HG02798 (cell line): Measurements from ENCODE around the gene DDA1.
"Not testable (repeated sequence)": the region's sequence is repeated elsewhere in the genome, so short reads cannot be mapped to it uniquely, and the experiment has no call there.

ENCODE experiments used
- ATAC-seq: cut with Tn5 transposase; IDR thresholded peaks from one replicate; pipeline ENCODE4 v1.9.1; 2021; ENCODE audit warnings: mild to moderate bottlenecking; ENCODE audit not compliant: unreplicated experiment, poor library complexity

DDA1 gene

DNA sequence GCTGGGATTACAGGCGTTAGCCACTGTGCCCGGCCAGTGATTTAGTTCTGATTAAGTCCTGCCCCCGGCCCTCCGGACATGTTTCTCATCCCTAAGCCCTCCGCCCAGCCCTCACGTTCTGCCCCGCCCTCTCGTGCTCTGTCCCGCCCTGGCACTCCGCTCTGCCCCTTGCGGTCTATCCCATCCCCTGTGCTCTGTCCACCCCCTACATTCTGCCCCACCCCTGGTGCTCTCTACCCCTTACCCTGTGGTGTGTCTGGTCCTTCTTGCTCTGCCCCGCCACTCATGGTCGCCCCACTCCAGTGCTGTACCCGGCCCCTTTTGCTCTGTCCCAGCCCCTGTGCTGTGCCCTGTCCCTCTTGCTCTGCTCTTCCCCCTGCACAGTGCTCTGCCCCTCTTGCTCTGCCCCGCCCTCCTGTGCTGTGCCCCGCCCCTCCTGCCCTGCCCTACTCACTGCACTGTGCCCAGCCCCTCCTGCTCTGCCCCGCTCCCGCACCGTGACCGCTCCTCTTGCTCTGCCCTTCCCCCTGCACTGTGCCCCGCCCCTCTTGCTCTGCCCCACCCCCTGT, 31.0 kb downstream of the DDA1 start:
- no peak for ATAC-seq

DNA sequence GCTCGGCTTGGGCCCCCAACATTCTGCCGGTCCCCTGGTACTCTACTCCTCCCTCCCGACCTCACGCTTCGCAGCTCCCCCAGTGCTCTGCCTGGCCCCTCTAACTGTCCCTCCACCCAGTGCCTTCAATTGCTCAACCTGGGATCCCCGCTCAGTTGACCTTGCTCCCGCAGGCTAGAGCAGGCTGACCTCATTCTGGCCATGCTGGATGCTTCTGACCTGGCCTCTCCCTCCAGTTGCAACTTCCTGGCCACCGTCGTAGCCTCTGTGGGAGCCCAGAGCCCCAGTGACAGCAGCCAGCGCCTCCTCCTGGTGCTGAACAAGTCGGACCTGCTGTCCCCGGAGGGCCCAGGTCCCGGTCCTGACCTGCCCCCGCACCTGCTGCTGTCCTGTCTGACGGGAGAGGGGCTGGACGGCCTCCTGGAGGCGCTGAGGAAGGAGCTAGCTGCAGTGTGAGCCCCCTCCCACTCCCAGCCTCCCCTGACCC, 31.6 kb downstream of the DDA1 start:
- no peak for ATAC-seq

DNA sequence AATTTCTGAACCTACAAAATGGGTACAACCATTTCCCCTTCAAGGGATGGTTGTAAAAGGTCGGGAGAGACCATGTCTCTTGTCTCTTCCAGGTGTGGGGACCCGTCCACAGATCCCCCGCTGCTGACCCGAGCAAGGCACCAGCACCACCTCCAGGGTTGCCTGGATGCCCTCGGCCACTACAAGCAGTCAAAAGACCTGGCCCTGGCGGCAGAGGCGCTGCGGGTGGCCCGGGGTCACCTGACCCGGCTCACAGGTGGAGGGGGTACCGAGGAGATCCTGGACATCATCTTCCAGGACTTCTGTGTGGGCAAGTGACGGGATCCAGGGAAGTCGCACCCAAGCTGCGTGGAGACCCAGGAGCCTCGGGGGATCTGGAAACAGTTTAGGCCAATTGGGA, 32.0 kb downstream of the DDA1 start:
- no peak for ATAC-seq

DNA sequence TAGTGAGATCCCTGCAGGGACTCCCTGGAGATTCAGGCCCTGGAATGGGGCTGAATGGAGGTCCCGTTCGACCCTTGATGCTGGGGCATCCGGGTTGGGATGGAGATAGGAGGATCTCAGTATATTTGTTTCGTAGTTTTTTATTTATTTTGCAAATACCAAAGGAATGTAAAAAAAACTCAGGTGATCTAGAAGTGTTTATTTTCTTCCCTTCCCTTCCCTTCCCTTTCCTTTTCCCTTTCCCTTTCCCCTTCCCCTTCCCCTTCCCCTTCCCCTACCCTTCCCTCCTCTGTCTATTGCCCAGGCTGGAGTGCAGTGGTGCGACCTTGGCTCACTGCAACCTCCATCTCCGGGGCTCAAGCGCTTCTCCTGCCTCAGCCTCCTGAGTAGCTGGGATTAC, 32.5 kb downstream of the DDA1 start:
- no peak for ATAC-seq

DNA sequence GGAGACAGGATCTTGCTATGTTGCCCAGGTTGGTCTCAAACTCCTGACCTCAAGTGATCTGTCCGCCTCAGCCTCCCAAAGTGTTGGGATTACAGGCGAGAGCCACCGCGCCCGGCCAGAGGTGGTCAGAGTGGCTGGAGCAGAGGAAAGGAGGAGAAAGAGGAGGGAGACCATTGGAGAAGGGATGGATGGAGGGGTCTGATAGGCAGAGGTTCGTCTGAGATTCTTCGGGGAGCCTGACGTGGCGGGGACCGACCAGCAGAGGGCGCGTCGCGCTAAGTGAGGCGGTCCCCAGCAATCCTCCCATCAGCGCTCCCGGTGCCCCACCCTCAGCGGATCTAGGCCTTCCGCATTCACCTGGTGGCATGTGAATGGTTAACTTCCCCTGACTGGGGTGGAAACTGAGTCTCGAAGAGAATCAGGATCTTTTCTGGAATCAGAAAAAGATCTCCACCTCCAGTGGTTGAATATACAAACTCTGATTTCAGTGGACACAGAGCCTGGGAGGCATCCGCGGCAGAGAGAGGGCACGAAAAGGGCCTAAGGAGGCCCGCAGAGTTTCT, 36.8 kb downstream of the DDA1 start:
- peak; percentile 71 for ATAC-seq

DNA sequence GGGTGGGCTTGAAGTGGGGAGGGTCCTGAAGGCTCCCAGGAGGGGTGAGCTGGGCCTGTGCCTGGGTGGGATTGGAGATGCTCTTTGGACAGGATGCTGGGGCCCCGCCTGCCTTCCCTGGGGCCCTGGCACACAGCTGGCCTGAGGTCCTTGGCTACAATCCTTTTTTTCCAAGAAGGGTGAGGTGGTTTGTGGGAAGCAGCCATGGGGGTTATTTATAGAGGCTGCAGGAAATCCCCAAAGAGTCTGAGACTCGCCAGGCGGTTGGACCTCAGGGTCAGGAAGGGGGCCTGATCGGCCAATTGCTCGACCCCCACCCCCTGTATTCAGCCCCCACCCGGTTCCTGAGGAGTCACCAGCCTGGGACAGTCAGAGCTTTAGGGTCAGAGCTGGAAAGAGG, 38.0 kb downstream of the DDA1 start:
- ATAC-seq: no peak

DNA sequence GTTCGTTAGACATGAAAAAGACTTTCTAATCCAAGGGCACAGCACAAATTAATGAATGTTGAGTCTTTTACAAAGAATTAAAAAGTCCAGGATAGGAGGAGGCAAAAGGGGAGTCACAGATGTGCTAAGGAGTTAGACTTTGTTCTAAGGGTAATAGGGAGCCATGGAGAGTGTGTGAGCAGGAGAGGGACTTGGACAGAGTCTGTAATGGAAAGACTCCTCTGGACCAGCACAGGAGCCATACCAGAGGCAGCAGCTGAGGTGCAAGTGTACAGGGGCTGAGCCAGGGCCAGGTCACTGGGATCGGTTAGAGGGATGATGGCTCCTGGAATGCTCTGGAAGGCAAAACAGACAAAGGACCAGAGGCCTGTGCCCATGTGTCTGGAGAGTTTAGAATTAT, 38.5 kb downstream of the DDA1 start:
- ATAC-seq: no peak

DNA sequence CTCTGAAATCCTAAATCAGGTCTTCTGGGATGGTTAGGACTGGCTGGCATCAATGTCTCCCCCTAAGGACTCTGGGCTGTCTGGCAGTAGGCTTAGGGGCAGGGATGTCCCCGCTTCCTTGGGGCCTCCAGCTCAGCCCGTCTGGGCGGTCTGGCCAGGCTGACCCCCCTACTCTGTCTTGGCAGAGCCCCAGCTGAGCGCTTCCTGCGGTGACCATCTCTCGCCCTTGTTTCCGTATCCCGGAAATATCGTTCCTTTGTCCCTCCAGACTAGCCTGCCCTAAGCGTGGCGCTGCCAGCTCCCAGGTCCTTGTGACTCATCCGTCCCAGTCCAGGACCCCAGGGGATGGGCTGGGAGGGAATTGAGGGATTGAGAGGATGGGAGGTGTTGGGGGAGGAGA, 39.3 kb downstream of the DDA1 start:
- ATAC-seq: no peak

DNA sequence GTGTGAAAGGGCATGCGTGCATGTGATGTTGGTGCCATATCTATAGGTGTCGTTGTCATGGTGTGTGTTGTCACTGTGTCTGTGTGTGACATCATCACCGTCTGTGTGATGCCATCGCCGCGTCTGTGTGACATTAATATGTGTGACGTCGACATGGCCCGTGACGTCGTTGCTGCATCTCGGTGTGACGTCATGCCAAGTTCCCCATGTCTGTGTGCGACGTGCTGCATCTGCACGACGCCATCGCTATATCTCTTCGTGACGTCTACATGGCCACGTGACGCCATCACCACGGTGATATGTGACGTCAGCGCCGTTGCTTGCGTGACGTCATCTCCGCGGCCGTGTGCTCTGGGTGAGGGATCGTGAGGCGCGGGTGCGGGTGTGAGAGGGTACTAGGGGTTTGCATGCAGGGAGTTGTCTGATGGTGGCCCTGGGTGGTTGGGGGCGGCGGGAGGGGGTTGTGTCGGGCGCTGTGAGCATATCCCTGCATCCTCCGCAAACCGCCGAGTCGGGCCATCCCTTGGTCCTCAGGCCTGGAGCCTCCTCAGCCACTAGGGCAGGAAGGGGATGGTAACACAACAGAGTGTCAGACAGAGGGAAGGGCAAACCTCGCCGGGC, 42.6 kb downstream of the DDA1 start:
- no peak for ATAC-seq

DNA sequence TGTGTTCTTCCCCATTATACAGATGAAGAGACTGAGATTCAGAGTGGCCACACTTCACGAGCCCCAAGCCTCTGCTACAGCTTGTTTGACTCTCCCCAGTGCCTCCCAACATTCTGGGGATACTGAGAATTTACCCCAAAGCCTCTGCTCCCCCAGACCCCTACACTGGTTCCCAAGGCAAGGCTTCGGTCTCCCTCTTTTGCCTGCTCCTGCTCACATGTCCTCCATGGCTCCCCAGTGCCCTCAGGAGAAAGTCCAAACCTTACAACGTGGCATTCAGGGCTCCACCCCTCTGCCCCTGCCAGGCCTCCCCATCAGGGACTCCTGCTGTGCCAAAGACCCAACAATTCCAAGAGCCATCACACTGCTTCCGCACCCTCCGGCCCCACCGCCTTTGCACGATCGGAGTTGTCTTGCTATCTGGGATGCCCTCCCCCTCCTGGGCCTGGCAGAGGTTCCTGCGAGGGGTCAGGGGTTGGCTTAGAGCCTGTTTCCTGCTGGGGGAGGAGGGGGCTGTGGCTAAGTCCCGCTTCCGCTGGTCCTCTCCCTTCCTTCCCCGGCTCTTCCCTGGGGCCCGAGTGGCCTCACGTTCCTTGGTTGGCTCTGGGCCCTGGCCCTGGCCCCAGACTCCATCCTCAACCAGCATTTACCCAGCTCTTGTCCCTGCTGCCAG, 43.4 kb downstream of the DDA1 start:
- ATAC-seq: no peak

DNA sequence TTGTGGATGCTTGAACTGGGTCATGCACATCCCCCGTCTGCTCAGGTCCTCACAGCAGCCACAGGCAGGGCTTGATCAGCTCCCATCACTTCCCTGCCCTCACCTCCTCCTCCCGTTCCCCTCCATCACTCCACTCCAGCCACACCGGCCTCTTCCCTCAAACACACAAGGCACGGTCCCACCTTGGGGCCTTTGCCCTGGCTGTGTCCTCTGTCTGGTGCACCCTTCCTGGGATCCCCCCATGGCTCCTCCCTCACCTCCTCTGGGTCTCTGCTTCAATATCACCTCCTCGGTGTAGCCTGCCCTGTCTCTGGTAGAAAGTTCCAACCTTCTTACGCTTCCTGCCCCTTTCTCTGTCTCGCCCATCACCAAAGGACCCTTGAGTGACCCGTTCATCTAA, 44.0 kb downstream of the DDA1 start:
- ATAC-seq: no peak

DNA sequence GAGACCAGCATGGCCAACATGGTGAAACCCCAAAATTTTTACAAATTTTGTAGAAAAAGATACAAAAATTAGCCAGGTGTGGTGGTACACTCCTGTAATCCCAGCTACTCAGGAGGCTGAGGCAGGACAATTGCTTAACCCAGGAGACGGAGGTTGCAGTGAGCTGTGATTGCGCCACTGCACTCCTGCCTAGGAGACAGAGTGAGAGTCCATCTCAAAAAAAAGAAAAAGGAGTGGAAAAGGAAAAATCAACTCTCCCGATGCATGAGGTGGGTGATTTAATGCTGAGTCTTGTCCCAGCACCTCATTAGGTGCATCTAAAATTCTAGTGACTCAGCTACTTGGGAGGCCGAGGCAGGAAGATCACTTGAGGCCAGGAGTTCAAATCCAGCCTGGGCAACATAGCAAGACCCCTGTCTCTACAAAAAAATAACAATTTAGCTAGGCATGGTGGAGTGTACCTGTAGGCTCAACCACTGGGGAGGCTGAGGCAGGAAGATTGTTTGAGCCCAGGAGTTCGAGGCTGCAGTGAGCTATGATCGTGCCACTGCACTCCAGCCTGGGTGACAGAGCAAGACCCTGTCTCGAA, 47.8 kb downstream of the DDA1 start:
- no peak for ATAC-seq

DNA sequence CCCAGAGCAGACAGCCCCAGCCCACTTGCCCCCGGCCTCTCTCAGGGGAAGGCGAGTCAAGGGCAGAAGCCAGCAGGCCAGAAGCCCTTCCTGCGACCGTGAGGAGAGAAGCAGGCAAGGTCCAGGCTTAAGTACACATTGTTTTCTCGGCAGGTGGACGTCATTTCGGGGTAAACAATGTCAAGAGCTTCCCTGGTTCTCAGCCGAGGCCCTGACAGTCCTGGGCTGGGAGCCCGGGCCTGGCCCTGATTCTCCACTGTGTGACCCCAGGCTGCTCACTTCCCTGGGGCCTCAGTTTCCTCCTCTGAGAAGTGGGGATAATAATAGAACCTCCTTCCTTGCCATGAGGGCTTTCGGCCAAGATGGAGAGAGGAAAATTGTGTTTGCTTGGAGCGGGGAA, 48.4 kb downstream of the DDA1 start:
- ATAC-seq: no peak

DNA sequence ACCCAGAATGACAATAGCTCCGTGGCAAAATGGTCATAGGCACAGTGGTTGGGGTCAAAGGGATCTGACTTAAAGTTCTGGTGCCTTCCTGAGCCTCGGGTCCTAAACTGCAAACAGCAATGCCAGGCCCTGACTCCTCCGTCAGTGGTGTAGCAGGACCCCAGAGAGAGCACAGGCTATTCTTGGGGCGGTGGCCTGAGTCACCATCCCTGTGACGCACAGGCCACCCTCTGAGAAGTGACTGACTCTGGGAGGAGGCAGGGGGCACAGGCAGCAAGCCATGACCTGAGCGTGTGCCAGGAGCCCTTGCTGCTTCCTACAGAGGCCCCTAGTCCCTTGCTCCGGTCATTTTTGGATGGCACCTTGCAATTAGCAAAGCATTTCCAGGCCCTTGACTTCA, 49.0 kb downstream of the DDA1 start:
- no peak for ATAC-seq

DNA sequence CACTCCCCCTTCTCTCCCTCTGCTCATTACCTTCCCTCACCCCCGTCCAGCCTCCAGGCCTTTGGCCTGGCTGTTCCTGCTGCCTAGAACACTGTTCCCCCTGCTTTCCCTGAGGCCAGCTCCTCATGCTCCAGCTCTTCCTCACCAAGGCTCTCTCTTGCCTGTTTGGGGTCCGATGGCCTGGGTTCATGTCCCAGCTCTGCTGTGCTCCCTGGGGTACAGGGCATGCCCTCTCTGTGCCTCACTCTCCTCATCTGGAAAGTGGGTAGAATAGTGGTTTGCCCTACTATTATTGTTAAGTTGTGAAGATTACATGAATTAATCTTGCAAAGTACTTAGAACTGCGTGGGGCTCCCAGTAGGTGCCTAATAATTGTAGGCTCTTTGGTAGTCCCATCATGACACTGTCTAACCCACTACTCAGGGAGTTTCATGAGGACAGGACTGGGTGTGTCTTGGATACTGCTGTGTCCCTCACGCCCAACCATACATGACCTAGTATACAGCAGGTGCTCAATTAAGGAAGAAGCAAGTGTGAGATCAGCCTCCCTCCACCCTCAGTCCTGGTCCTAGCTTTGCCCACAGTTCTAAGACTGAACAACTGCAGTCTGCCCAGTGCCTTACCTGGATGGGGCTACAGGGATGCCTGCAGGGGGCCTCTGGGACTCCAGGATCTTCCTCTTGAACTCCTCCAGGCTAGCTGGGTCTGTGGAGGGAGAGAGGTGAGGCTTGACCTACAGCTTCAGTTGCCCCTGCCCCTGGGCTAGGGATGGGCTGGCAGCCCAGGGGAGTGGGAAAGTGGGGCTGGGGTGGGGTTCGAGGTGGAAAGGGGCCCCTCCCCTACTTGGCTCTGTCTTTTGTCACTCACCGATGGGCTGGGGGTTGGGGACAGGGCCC, 50.8 kb downstream of the DDA1 start:
- no peak for ATAC-seq

DNA sequence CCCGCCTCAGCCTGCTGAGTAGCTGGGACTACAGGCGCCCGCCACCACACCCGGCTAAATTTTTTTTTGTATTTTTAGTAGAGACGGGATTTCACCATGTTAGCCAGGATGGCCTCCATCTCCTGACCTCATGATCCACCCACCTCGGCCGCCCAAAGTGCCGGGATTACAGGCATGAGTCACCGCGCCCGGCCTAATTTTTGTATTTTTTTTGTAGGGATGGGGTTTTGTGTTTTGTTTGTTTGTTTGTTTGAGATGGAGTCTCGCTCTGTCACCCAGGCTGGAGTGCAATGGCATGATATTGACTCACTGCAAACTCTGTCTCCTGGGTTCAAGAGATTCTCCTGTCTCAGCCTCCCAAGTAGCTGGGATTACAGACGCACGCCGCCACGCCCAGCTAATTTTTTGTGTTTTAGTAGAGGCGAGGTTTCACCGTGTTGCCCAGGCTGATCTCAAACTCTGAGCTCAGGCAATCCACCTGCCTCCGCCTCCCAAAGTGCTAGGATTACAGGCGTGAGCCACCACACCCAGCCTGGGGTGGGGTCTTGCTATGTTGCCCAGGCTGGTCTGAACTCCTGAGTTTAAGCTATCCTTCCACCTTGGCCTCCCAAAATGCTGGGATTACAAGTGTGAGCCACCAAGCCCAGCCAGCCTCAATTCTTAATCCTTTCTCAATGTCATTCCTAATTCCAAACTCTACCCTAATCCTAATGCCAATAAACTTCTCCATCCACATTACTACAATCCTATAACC, 54.7 kb downstream of the DDA1 start:
- ATAC-seq: not testable (repeated sequence)

DNA sequence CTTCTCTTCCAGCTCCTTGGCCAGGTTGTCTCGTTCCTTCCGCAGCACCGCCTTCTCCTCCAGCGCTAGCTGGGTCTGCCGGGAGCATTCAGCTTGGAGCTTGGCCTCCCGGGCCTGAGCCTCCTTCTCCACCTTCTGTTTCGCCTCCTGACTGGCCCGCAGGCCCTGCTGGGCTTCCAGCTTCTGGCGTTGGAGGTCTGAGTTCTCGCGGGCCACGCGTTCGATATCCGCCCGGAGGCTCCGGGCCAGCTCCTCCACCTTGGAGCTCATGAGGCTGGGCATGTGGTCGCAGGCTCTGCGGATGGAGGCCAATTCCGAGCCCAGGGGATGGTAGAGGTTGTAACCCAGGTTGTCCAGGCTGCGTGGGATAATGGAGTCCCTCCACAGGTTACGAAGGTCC, 56.0 kb downstream of the DDA1 start:
- no peak for ATAC-seq

DNA sequence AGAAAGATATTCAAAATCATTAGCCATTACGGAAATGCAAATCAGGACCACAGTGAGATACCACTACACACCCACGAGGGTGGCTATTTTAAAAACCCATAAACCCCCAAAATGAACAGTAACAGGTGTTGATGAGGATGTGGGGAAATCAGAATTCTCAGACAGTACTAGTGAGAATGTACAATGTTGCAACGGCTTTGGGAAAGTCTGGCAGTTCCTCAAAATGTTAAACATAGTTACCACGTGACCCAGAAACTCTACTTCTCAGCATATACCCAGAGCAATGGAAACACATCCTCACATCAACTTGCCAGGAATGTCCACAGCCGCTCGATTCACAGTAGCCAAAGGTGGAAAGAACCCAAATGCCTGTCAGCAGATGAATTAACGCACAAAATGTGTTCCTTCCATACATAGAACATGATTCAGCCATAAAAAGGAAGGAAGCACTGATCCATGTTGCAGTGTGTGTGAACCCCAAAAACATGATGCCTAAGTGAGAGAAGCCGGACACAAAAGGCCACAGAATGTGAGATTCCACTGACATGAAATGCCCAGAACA, 60.7 kb downstream of the DDA1 start:
- ATAC-seq: peak; percentile 90
